ENCODE results near the gene USP35. TPM values are rescaled to one million over a fixed set of nuclear protein-coding genes. Genes with fewer than 3 reads are reported as not detected.
"Not testable (repeated sequence)": the region's sequence is repeated elsewhere in the genome, so short reads cannot be mapped to it uniquely, and the experiment has no call there.

USP35 gene
- total RNA-seq, 2 donors from 2014 or later, result 5.2 to 5.6 TPM

GRCh38 chr11:78228467-78228866 lies 39.7 kb downstream of the USP35 start:
- Histone ChIP-seq H3K4me1 (no peaks in the 10 kb centered on the region), H3K9me3 (no peaks in the 10 kb centered on the region), H3K9ac (ENCODE audit: low read depth in 2 of 2, low read length in 2 of 2) (no peak overlapping the region), H3K4me3 (no peak overlapping the region), H3K27ac (no peak overlapping the region), H3K36me3 (no peaks in the 10 kb centered on the region), H3K27me3 (no peaks in the 10 kb centered on the region)
- intact Hi-C loops (cut with DNase I), result loop anchor here (2.0 to 5.0 kb wide), 2 partner anchors 199 to 336 kb away; no protein-coding TSS in a partner anchor
- DNase-seq, result peak; percentile 44
- peak; percentile 48 for TF ChIP-seq CTCF (IDR thresholded peaks at IDR 0.05)

GRCh38 chr11:78229106-78229505 lies 40.4 kb downstream of the USP35 start:
- no peak for DNase-seq
- no peak overlapping the region for H3K4me3 ChIP-seq
- no peaks in the 10 kb centered on the region for H3K27me3 ChIP-seq
- H3K9me3 ChIP-seq, result no peaks in the 10 kb centered on the region
- no peak overlapping the region for H3K9ac ChIP-seq (ENCODE audit: low read depth in 2 of 2, low read length in 2 of 2)
- H3K27ac ChIP-seq, result no peak overlapping the region
- no peaks in the 10 kb centered on the region for H3K36me3 ChIP-seq
- no peak for TF ChIP-seq CTCF (IDR thresholded peaks at IDR 0.05)
- H3K4me1 ChIP-seq, result no peaks in the 10 kb centered on the region
- intact Hi-C loops (cut with DNase I), result loop anchor here (2.0 to 5.0 kb wide), 2 partner anchors 198 to 336 kb away; no protein-coding TSS in a partner anchor

- no peak overlapping the region for H3K27ac ChIP-seq
- no peaks in the 10 kb centered on the region for H3K36me3 ChIP-seq
- intact Hi-C loops (cut with DNase I), result no loop called here
- H3K4me1 ChIP-seq, result no peaks in the 10 kb centered on the region
- no peak for DNase-seq
- no peak for TF ChIP-seq CTCF (IDR thresholded peaks at IDR 0.05)
- no peaks in the 10 kb centered on the region for H3K9me3 ChIP-seq
- no peaks in the 10 kb centered on the region for H3K27me3 ChIP-seq
- H3K9ac ChIP-seq (ENCODE audit: low read depth in 2 of 2, low read length in 2 of 2), result no peak overlapping the region
- H3K4me3 ChIP-seq, result no peak overlapping the region
Observed at GRCh38 chr11:78230161-78230877, 41.6 kb downstream of the USP35 start.

GRCh38 chr11:78231962-78232501 lies 43.3 kb downstream of the USP35 start:
- Histone ChIP-seq H3K27me3 (no peaks in the 10 kb centered on the region), H3K9ac (ENCODE audit: low read depth in 2 of 2, low read length in 2 of 2) (no peak overlapping the region), H3K4me3 (no peak overlapping the region), H3K36me3 (no peaks in the 10 kb centered on the region), H3K9me3 (no peaks in the 10 kb centered on the region), H3K27ac (no peak overlapping the region), H3K4me1 (no peaks in the 10 kb centered on the region)
- no peak for DNase-seq
- no peak for TF ChIP-seq CTCF (IDR thresholded peaks at IDR 0.05)
- intact Hi-C loops (cut with DNase I), result no loop called here

GRCh38 chr11:78233046-78233445 lies 44.3 kb downstream of the USP35 start:
- H3K4me3 ChIP-seq; DNase-seq; H3K36me3 ChIP-seq; H3K9ac ChIP-seq (ENCODE audit: low read depth in 2 of 2, low read length in 2 of 2); H3K27me3 ChIP-seq; H3K27ac ChIP-seq; H3K9me3 ChIP-seq; H3K4me1 ChIP-seq; intact Hi-C loops (cut with DNase I): not testable (repeated sequence)

GRCh38 chr11:78234006-78234405 lies 45.3 kb downstream of the USP35 start:
- Histone ChIP-seq H3K36me3 (no peaks in the 10 kb centered on the region), H3K4me1 (no peaks in the 10 kb centered on the region), H3K4me3 (no peak overlapping the region), H3K27ac (no peak overlapping the region), H3K9ac (ENCODE audit: low read depth in 2 of 2, low read length in 2 of 2) (no peak overlapping the region), H3K27me3 (no peaks in the 10 kb centered on the region), H3K9me3 (no peaks in the 10 kb centered on the region)
- DNase-seq, result no peak
- intact Hi-C loops (cut with DNase I), result no loop called here
- no peak for TF ChIP-seq CTCF (IDR thresholded peaks at IDR 0.05)

Measured in colonic mucosa (tissue), 4 donors.